ENCODE results near the gene SKAP2. TPM values are rescaled to one million over a fixed set of nuclear protein-coding genes. Genes with fewer than 3 reads are reported as not detected.

Gene SKAP2, protein sequence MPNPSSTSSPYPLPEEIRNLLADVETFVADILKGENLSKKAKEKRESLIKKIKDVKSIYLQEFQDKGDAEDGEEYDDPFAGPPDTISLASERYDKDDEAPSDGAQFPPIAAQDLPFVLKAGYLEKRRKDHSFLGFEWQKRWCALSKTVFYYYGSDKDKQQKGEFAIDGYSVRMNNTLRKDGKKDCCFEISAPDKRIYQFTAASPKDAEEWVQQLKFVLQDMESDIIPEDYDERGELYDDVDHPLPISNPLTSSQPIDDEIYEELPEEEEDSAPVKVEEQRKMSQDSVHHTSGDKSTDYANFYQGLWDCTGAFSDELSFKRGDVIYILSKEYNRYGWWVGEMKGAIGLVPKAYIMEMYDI
- total RNA-seq (2014; rRNA removed; shearing (Covaris generic)) = 43.2 and 113 TPM in 2 replicates

DNA sequence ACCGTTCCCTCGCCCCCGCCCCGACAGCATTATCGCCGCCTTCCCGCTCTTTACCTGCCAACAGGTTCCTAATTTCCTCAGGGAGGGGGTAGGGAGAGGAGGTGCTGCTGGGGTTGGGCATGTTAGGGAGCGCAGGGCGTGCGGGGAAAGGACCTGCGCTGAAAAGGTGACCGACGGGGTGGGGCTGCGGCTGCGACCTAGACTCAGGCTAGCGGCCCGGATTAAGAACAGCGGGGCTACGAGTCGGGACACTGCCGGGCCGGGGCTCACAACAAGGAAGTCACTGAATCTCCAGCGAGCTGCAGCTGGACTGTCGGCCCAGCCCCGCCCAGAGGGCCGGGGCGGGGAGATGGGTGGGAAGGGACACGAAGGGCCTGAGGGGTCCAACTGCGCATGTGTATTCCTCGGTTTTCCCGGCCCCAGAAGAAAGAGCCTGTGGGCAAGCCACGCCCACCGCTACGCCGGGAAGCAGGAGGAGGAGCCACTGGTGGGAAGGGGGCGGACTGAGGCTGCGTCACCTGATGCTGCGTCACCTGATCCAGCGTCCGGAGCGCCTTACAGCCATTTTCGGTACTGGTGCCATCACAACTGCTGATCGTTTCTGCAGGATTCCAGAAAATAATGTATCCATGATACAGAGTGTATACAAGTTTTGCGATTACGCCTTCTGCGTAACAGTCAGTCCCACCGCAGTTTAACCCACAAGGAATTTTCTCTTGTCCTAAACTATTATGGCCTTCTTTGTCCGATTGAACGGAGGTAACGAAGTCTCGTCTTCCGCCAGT is at the start of gene SKAP2:
Gene SKAP2, minus strand, starts transcription at position 282 of the 785 bp plus-strand sequence. Its CDS starts 161 bp downstream, at position 121.
- peak; percentile 99 for DNase-seq (ENCODE audit: low read depth)

DNA sequence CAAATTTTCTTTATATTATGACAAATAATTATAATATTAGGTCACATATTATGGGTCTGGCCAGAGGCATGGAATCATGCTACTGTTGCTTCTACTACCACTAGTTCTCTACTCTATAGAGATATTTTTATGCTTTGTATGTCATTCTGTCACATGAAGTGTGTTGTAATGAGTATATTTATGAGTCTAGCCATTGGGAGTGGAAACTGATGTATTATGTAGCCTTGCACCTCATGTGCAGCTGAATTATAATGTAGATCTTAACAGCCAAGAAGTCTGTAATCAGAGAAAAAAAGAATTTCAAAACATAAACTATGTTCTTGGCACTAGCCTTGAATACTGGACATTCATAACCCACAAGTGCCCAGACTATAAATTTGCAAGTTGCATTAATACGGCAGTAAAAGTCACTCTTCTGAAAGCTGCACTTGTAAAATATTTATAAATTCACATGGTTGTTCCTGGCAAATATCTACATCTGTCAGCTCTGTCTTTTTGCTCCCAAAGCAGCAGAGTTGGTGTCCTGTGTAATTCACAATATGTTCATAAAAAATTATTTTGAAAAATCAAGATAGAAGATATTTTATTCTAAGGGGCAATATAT is 48.6 kb upstream of the SKAP2 start:
- no peak for DNase-seq (ENCODE audit: low read depth)

DNA sequence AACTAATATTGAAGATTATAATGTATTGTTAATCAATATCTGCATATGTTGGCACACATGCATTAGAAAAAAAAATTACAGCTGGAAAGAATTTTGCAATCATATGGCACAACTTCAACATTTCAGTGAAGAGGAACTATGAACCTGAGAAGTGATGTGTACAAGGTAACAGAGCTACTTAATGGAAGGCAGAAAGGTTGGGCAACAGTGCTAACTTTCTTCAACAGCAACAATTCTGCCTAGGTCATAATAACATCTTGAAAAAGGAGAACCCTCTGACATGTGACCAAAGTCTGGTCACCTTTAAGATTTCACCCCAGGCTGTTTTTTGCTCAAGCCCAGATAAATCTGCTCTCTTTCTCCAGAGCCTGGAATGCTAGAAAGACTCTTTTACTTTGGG is 47.9 kb upstream of the SKAP2 start:
- DNase-seq (ENCODE audit: low read depth) = peak; percentile 7

DNA sequence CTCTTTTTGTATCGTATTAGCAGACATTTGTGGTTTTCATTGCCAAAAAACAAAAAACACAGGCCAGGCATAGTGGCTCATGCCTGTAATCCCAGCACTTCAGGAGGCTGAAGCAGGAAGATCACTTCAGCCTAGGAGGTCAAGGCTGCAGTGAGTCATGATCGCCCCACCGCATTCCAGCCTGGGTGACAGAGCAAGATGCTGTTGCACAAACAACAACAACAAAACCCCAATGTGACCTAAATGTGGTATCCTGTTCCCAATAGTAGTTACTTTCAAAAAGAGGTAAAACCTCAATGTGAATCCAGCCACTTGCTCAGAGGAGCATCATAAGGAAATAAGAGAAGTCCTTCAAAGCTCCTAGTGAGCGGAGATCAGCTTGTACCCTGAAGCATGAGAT is 45.8 kb upstream of the SKAP2 start:
- DNase-seq (ENCODE audit: low read depth) = peak; percentile 93

DNA sequence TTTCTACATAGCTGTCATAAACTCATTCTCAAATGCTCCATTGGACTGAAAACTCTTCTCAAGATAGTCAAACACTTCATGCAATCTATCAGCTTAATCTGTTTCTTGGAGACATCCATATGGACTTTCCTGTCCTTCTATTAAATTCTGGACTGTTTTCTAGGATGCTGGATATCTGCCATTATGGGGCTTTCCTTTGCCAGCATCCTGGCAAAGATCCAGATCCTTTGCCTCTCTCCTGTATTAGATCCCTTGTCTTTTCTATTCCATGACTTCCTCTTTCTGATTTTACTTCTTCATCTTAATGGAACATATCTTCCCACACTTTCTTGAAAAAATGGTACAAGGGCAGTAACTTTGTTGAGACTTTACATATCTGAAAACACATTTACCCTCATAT is 35.9 kb upstream of the SKAP2 start:
- DNase-seq (ENCODE audit: low read depth) = peak; percentile 21

DNA sequence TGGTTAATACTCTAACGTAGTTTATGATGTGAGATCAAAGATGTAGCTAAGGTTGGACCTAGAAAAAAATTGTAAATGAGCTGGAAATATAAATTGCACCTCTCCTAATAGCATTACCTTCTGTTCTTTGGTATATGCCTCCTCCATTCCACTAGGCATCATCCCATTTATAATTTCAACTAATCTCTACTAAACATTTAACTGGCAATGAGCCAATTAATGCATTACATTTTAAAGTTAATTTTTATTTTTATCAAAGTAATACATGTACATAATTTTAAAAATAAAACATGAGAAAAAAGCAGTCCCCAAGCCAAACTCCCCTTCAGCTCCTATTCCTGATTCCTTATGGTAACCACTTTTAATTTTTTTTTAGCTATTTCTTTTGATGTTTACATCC is 35.1 kb upstream of the SKAP2 start:
- no peak for DNase-seq (ENCODE audit: low read depth)

DNA sequence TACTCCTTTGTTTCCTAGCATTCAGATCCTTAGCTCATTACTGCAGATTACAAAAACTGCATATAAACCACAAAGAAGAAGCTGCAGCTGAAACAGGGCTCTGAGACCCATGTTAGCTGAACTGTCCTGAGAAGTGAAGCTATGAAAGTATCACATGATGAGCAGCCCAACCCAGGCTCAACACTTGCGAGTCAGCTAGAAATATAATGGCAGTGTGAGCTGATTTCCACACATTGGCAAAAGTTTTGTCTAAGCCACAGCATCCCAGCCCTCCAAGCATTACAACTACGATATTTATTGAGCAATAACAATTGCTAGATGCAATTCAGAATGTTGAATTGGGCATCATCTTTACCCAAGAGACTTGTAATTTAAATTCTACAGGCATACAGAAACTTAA is 34.5 kb upstream of the SKAP2 start:
- DNase-seq (ENCODE audit: low read depth) = no peak

DNA sequence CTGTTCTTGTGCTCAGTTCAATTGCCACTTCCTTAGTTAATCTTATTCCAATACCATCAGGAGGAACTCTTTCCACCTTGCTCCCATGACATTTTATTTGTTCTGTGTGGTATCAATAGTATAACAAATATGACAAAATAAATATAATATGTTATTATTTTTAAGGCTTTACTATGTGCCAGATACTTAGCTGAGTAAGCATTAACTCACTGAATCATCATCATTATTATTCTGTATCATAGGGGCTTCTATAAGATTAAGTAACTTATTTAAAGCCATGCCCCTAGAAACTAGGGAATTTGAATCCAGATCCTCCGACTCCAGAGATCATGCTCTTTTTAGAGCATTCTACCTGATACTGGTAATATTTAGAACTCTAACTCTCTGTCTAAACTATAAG is 33.5 kb upstream of the SKAP2 start:
- no peak for DNase-seq (ENCODE audit: low read depth)

DNA sequence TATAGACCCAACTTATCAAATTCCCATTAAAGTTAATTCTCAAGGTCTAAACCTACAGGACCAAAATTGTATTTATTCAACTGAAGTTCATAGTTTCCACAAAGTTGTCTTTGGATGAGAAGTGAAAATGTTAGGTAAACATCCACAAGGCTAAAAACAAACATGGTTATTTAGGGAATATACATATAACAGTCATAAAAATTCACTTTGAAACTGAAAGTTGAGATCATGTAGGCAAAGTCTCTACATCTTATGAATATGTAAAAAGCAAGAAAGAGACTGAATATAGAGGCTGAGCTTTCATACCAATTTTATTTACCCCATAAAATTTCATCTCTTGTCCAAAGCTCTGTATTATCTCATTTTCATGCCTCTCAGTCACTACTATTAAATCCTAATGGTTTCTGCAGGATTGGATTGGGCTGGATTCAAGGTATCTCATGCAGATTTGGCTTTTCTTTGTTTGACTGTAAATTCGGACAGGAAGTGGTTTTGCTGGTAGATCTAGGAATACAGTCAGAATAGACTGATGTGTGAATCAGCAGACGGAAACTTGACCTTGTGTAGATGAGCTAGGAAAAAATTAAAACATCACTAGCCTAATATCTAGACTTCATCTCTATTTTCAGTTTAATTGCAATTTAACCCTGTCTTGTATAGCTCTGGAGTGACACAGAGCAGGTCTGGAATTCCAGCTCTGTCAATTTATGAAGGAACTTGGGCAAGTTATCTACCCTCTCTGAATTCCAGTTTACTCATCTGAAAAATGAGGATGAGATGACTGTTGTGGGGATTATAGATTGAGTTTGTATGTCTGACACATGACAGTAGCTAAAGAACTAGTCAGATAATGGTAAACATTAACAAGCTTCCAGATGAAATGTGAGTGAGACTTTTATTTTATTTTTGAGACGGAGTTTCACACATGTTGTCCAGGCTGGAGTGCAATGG is 27.3 kb upstream of the SKAP2 start:
- peak; percentile 84 for DNase-seq (ENCODE audit: low read depth)

DNA sequence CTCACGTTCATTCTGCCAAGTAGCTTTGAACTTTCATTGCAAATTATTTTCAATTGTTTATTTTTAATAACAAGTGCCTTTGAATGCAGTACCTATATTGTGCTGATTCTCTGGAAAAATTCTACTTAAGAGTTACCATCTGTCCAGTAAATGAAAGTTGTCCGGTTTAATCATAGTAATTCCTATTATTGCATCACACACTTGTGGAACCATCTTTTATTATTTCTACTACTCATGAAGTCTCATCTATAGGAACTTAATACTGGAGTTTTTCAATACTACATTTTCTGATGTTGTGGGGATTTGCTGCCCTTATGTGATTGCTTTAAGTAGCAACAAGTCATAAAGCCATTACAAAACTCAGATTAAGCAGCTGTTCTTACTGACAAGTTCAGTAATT is 16.5 kb upstream of the SKAP2 start:
- DNase-seq (ENCODE audit: low read depth) = no peak

DNA sequence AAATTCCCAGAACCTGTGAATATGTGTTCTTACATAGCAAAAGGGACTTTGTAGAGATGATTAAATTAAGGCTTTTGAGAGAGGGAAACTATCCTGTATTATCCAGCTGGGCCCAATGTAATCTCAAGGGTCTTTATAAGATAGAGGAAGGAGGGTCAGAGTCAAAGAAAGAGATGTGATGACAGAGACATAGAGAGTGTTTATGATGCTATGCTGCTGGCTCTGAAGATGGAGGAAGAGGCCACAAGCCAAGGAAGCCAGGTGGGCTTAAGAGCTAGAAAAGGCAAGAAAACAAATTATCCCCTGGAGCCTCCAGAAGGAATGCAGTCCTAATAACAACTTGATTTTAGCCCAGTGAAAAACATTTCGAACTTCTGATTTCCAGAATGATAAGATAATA is 15.3 kb upstream of the SKAP2 start:
- DNase-seq (ENCODE audit: low read depth) = no peak

DNA sequence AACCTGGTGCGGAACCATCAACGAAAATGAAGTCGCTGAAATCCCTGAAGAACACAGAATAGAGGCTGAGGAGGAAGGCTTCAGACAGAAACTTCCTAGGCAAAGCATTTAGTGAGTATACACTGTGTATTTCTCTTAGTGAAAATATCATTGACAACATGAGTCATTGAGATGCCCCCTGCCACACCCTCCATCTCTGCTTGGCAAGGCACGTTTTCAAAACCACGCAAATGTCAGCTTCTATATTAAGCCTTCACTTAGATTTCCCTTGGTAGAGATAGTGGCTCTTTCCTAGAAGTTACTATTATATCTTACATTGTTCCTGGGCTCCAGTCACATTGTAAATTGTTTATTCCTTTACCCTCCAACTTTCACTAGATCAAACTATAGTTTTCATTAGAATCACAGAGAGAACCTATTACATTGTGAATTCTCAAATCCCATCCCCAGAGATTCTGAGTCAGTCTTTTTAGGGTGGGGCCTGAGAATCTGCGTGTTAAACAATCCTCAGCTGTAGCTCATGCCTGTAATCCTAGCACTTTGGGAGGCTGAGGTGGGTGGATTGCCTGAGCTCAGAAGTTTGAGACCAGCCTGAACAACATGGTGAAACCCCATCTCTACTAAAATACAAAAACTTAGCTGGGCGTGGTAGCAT is 4.6 kb upstream of the SKAP2 start:
- peak; percentile 37 for DNase-seq (ENCODE audit: low read depth)

DNA sequence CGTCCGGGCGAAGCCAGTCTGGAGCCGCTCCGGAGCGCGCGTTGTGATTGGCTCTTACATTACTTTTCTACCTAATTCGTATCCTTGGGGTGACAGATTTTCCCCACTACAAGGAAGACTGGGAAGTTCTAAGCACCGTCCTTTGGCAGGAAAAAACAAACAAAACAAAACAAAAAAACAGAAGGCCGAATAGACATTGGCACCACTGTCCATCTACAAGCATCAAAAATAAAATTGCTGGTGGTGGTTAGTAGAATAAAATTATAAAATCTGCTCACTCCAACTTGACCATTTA is 651 bp upstream of the SKAP2 start:
- DNase-seq (ENCODE audit: low read depth) = no peak

DNA sequence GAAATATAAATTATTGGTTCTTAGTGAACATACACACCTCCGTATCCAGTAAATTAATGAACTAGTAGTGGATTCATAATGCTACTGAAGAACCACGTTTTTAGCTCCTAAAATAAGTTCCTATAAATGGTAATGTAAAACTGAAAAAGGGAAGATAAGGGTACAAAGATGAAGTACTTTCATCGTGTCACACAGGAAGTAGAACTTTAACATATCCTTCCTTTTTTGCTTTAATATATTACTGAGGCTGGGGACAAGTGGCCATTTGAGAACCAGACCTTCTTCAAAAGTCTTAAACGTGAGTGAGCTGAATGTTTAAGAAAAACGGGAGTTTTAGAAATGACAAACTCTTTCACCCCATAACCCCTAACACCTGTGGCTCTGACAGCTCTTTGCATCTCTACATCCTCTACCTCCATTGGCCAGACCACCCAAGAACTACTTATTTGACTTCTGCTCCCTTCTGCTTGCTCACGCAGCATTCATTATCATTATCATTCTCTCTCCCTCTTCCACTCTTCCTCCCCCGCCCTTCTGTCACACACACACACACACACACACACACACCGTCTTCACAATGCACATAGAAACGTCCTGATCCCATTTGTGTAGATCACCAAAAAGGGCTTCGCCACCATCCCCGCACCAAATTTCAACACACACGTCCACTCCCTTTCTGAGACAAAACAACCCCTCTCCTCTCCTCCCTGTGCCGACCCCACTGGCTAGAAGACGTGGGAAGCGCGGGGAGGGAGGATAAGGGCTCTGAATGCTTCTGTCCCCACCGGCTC is 677 bp downstream of the SKAP2 start:
- DNase-seq (ENCODE audit: low read depth) = peak; percentile 50

DNA sequence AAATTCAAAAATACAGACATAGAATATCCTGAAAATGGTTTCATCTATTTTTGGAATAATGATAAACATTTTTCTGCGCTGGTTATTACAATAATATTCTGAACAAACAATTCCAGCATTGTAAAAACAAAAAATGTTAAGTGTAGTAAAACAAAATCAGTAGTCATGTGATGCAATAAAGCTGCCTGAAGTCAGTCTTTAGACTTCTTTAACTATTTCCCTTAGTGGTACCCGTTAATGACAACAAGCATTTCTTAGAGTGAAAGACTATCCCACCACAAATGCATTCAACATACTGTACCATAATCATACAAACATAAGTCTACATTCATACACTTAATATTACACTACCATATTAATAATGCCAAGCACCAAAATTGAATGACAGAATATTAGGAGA is 1.6 kb downstream of the SKAP2 start:
- no peak for DNase-seq (ENCODE audit: low read depth)

DNA sequence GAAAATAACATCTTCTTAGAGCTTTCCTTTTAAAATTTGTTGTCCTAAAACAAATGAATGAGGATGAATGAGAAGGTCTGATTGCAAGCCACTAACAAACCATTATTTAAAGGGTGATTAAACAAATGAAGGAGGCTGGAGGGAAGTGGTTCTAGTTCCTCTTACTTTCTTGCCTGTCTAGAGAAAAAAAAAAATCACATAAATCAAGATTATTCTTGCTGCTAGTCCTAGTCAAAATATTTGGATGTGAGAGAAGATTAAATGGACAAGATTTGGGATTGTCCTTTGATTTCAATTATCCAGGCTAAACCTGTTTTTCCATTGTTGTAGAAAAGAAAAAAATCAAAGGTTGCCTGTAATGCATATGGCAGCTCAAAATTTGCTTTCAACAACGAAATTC is 3.3 kb downstream of the SKAP2 start:
- DNase-seq (ENCODE audit: low read depth) = no peak

DNA sequence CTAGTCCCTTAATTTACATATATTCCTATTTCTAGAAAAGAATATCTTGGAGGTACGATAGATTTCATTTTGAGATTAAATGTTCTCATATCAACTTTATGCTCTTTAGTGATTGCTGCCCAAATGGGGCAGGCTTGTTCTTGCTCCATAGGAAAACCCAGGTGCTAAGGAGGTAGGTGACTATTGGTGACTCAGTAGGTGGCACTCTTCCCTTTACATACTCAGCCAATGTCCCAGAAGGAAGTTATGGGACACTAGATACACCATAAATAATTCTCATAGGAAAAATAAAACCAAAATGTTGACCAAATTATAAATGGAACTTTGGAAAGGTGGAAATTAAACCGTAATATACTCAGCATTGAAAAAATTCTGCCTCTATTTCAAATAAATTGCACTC is 4.0 kb downstream of the SKAP2 start:
- DNase-seq (ENCODE audit: low read depth) = peak; percentile 68

DNA sequence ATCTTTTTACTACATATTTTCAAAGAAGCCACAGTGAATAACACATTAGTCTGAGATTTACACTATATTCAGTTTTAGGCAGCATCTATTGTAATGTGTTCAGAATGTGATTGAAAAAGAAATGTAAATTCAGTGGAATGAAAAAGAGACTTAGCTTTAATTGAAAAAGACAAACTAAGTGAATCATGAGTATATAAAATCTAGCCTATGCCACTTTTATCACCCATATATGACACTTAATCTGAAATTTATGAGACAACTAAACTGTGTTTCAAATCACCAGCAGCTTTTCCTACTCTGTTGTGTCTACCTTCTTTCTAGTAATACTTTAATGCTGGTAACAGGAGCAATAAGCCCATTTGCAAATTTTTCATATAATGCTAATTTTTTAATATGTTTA is 4.7 kb downstream of the SKAP2 start:
- no peak for DNase-seq (ENCODE audit: low read depth)

DNA sequence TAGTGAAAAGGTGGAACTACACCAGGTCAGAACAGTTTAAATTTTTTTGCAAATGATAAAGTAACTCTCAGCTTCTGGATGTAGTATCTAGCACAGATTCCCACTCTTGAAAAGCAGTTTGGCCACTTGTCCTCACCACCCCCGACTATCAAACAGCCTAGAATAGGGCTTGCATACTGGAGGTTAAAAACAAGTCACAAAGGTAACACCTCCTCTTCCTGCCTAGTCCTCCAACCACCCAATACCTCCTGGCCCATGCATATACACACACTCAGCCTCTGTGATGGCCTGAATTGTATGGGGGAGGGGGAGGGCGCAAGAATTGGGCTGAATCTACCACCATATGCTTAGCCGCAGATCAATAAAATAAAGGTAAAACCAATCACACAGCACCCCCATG is 5.7 kb downstream of the SKAP2 start:
- no peak for DNase-seq (ENCODE audit: low read depth)

DNA sequence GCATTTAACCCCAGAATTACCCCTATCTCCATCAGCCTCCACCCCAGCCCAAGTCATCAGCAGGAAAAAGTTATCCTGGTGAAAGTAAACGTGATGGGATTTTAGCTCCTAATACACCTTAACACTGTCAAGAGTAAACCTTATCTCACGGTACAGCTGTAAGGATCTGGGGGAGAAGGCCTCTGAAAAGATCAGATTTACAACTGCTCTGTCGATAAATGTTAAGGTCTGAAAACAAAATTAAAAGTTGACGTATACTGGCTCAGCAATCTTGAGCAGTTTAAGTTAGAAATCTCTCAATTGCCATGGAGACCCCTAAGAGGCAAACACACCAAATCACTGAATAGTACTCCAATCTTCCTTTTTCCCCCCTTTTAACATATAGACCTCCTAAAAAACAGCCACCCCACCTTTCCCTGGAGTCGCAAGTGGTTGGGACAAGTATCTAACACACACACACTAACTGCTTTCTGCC is 6.1 kb downstream of the SKAP2 start:
- DNase-seq (ENCODE audit: low read depth) = no peak

Measured in M059J (cell line).